H1 (cell line): Measurements from ENCODE around the gene ADAM12. TPM values are rescaled to one million over a fixed set of nuclear protein-coding genes. Genes with fewer than 3 reads are reported as not detected.

ENCODE experiments used
- CTCF ChIA-PET: fragments of 300-600 bp; sonication (Branson Sonifier 250); formaldehyde crosslinking; loops from one replicate; lab custom pipeline; 2021; ENCODE audit not compliant: partially characterized antibody; lab: Charles Lee
- POLR2A ChIA-PET: fragments of 300-600 bp; sonication (Branson Sonifier 250); formaldehyde crosslinking; loops from one replicate; lab custom pipeline; 2021; ENCODE audit warnings: inconsistent platforms; ENCODE audit not compliant: partially characterized antibody; lab: Charles Lee
- DNase-seq, 2 experiments: peaks; one replicate each; pipeline versions ENCODE4 v3.0.0 to v3.0.0-alpha.2; 2010 to 2022; ENCODE audit warnings: low spot score in 2 of 2, low read depth in 1 of 2, mixed read lengths in 1 of 2
- FAIRE-seq: peaks from 2 replicates; lab custom pipeline; 2011; peaks lifted over from hg19 to GRCh38; lab: Jason Lieb, UNC
- H2AFZ ChIP-seq: 2 replicates; pipeline ENCODE4 v1.8.1; 2012; ENCODE audit warnings: low read length, inconsistent platforms
- H2AK5ac ChIP-seq: 2 replicates; pipeline ENCODE4 v1.6.1; 2013; ENCODE audit warnings: low read depth, low read length
- H2BK120ac ChIP-seq: replicated peaks from 2 replicates; pipeline ENCODE3; 2013; ENCODE audit warnings: low read depth, low read length, inconsistent platforms
- H2BK12ac ChIP-seq: 2 replicates; pipeline ENCODE4 v1.6.1; 2013; ENCODE audit warnings: low read depth, low read length
- H2BK15ac ChIP-seq: 2 replicates; pipeline ENCODE4 v1.6.1; 2013; ENCODE audit warnings: low read length
- H2BK20ac ChIP-seq: 2 replicates; pipeline ENCODE4 v1.6.1; 2013; ENCODE audit warnings: low read length
- H2BK5ac ChIP-seq: 2 replicates; pipeline ENCODE4 v1.6.1; 2013; ENCODE audit warnings: low read depth, low read length
- H3K14ac ChIP-seq: 2 replicates; pipeline ENCODE4 v1.6.1; 2013; ENCODE audit warnings: inconsistent platforms; ENCODE audit not compliant: insufficient read length
- H3K18ac ChIP-seq: 2 replicates; pipeline ENCODE4 v1.6.1; 2013; ENCODE audit warnings: low read length; ENCODE audit errors: extremely low read depth
- H3K23ac ChIP-seq: 2 replicates; pipeline ENCODE4 v1.6.1; 2013; ENCODE audit warnings: inconsistent platforms; ENCODE audit not compliant: insufficient read length
- H3K23me2 ChIP-seq: 2 replicates; pipeline ENCODE4 v1.6.1; 2013; ENCODE audit warnings: low read depth, low read length
- H3K27ac ChIP-seq: 2 replicates; pipeline ENCODE4 v1.6.1; 2011; ENCODE audit warnings: low read depth, low read length, inconsistent platforms
- H3K27me3 ChIP-seq, 4 experiments: replicated peaks in 1 of 4; 1 replicate in 1 of 4; 2 replicates in 3 of 4; pipeline versions ENCODE4 v1.6.1 to v1.8.1; 2011 to 2013; ENCODE audit warnings: low read length in 3 of 4, mild to moderate bottlenecking in 3 of 4, inconsistent platforms in 2 of 4, mixed read lengths in 2 of 4, moderate library complexity in 1 of 4; ENCODE audit not compliant: control insufficient read depth in 3 of 4, insufficient read depth in 3 of 4; ENCODE audit errors: extremely low read depth in 1 of 4
- H3K36me3 ChIP-seq, 4 experiments: 2 replicates each; pipeline versions ENCODE4 v1.6.1 to v1.8.1; 2011 to 2013; ENCODE audit warnings: mild to moderate bottlenecking in 4 of 4, low read length in 3 of 4, moderate library complexity in 2 of 4, control low read depth in 1 of 4, inconsistent platforms in 1 of 4; ENCODE audit not compliant: insufficient read depth in 4 of 4, control insufficient read depth in 2 of 4
- H3K4ac ChIP-seq: replicated peaks from 2 replicates; pipeline ENCODE3; 2013; ENCODE audit warnings: low read length, low read depth, mixed read lengths, inconsistent platforms; ENCODE audit not compliant: insufficient read length
- H3K4me1 ChIP-seq, 4 experiments: replicated peaks in 1 of 4; 1 replicate in 1 of 4; 2 replicates in 3 of 4; pipeline versions ENCODE4 v1.6.1 to v1.8.1; 2011 to 2013; ENCODE audit warnings: low read length in 3 of 4, inconsistent platforms in 2 of 4, mixed read lengths in 1 of 4; ENCODE audit not compliant: insufficient read depth in 4 of 4, control insufficient read depth in 3 of 4
- H3K4me2 ChIP-seq, 2 experiments: 2 replicates each; pipeline versions ENCODE4 v1.6.1 to v1.8.1; 2011 to 2013; ENCODE audit warnings: low read depth in 2 of 2, low read length in 2 of 2, control low read depth in 1 of 2, inconsistent platforms in 1 of 2, mild to moderate bottlenecking in 1 of 2; ENCODE audit not compliant: insufficient read depth in 1 of 2
- H3K4me3 ChIP-seq, 4 experiments: fragments of 200-600, 300-600 bp in 1 of 4; sonication (generic), shearing (Covaris generic), sonication (Bioruptor Twin) in 1 of 4; 2 replicates each; pipeline versions ENCODE4 v1.5.1 to v1.8.1; 2011 to 2016; ENCODE audit warnings: low read length in 4 of 4, low read depth in 3 of 4, control low read depth in 2 of 4, inconsistent platforms in 2 of 4, mild to moderate bottlenecking in 2 of 4, mixed read lengths in 1 of 4, moderate library complexity in 1 of 4; ENCODE audit not compliant: insufficient read depth in 2 of 4; ENCODE audit errors: extremely low read depth in 1 of 4
- H3K56ac ChIP-seq: replicated peaks from 2 replicates; pipeline ENCODE3; 2013; ENCODE audit warnings: low read depth, mild to moderate bottlenecking, mixed read lengths, low read length, inconsistent platforms; ENCODE audit not compliant: insufficient read length
- H3K79me1 ChIP-seq: 2 replicates; pipeline ENCODE4 v1.6.1; 2013; ENCODE audit warnings: low read depth, low read length, control low read depth
- H3K79me2 ChIP-seq, 2 experiments: 2 replicates each; pipeline versions ENCODE4 v1.6.1 to v1.8.1; 2012 to 2013; ENCODE audit warnings: low read length in 2 of 2, mild to moderate bottlenecking in 2 of 2, inconsistent platforms in 1 of 2; ENCODE audit not compliant: insufficient read depth in 2 of 2, control insufficient read depth in 1 of 2
- H3K9ac ChIP-seq, 4 experiments: replicated peaks in 1 of 4; 1 replicate in 1 of 4; 2 replicates in 3 of 4; pipeline versions ENCODE4 v1.6.1 to v1.8.1; 2011 to 2013; ENCODE audit warnings: low read depth in 3 of 4, low read length in 3 of 4, control low read depth in 2 of 4, mild to moderate bottlenecking in 2 of 4, moderate library complexity in 2 of 4, inconsistent platforms in 1 of 4; ENCODE audit errors: extremely low read depth in 1 of 4
- H3K9me3 ChIP-seq, 2 experiments: 2 replicates each; pipeline versions ENCODE4 v1.6.1 to v1.8.1; 2012 to 2013; ENCODE audit warnings: mild to moderate bottlenecking in 2 of 2, moderate library complexity in 2 of 2, control low read depth in 1 of 2, inconsistent platforms in 1 of 2, low read depth in 1 of 2, low read length in 1 of 2, mixed read lengths in 1 of 2; ENCODE audit not compliant: insufficient read depth in 2 of 2
- H4K20me1 ChIP-seq, 2 experiments: replicated peaks in 1 of 2; 2 replicates each; pipeline versions ENCODE3 to v1.8.1; 2011 to 2013; ENCODE audit warnings: inconsistent platforms in 2 of 2, low read length in 2 of 2, mild to moderate bottlenecking in 1 of 2; ENCODE audit not compliant: insufficient read depth in 2 of 2, control insufficient read depth in 1 of 2
- H4K5ac ChIP-seq: 2 replicates; pipeline ENCODE4 v1.6.1; 2013; ENCODE audit warnings: low read length, low read depth, mixed read lengths, inconsistent platforms; ENCODE audit not compliant: insufficient read length
- H4K8ac ChIP-seq: 2 replicates; pipeline ENCODE4 v1.8.0; 2013; ENCODE audit warnings: mild to moderate bottlenecking, moderate library complexity, low read length, inconsistent platforms; ENCODE audit not compliant: insufficient read depth; ENCODE audit errors: extremely low read depth
- H4K91ac ChIP-seq: replicated peaks from 2 replicates; pipeline ENCODE3; 2013; ENCODE audit warnings: low read length, mixed read lengths, inconsistent platforms; ENCODE audit not compliant: insufficient read length
- E2F6 ChIP-seq: IDR thresholded peaks from 2 replicates; pipeline ENCODE4 v1.6.1; 2012; ENCODE audit warnings: inconsistent platforms
- EP300 ChIP-seq, 2 experiments: IDR thresholded peaks; 1 replicate in 1 of 2; 2 replicates in 1 of 2; pipeline ENCODE4 v1.6.1; 2011 to 2012; ENCODE audit warnings: low read depth in 2 of 2, low read length in 2 of 2, mild to moderate bottlenecking in 2 of 2, borderline replicate concordance in 1 of 2, inconsistent platforms in 1 of 2, moderate library complexity in 1 of 2
- FOSL1 ChIP-seq: IDR thresholded peaks from 2 replicates; pipeline ENCODE4 v1.6.1; 2011; ENCODE audit warnings: mild to moderate bottlenecking, low read depth, low read length, moderate library complexity; ENCODE audit not compliant: insufficient read depth
- KDM5A ChIP-seq: fragments of 200-600 bp; IDR thresholded peaks from 2 replicates; pipeline ENCODE4 v1.7.1; 2012; ENCODE audit warnings: mild to moderate bottlenecking, low read length, inconsistent platforms, mixed read lengths
- NANOG ChIP-seq: IDR thresholded peaks from 2 replicates; pipeline ENCODE4 v1.6.1; 2011; ENCODE audit warnings: low read length, low read depth, mild to moderate bottlenecking, inconsistent platforms; ENCODE audit not compliant: insufficient read depth, poor library complexity, severe bottlenecking
- WGBS, 2 experiments: shearing (Covaris generic) in 1 of 2; methylation state at CpG; one replicate each; pipeline versions ENCODE4 v1.1.6 to v1.1.7; 2013 to 2015; ENCODE audit warnings: low lambda C conversion rate in 2 of 2, mixed read lengths in 2 of 2, inconsistent platforms in 1 of 2, low coverage in 1 of 2, missing lambda C conversion rate in 1 of 2; ENCODE audit not compliant: insufficient replicate concordance in 2 of 2, insufficient coverage in 1 of 2, insufficient read length in 1 of 2; ENCODE audit errors: extremely low coverage in 1 of 2, missing lambda C conversion rate in 1 of 2; 5-methylcytosine and 5-hydroxymethylcytosine counted together
- polyA plus RNA-seq, 7 experiments: library from polyadenylated mRNA; depleted of rRNA in 3 of 7; stranded (reverse) in 5 of 7; unstranded in 2 of 7; fragments of >200 nt in 5 of 7; fragments of 200-250 nt in 2 of 7; gene quantifications; 1 replicate in 5 of 7; 2 replicates in 1 of 7; 4 replicates in 1 of 7; pipeline versions ENCODE4 v1.2.1 to v1.2.3, GENCODE V29; 2011 to 2013; ENCODE audit warnings: missing spikeins in 2 of 7, mixed read lengths in 2 of 7
- total RNA-seq: library from RNA; stranded (reverse); fragmentation: NEBNext Ultra II Directional; extraction: Animal tissue kit (Norgen Biotek cat#: 25700); gene quantifications from 2 replicates; pipeline ENCODE4 v1.2.1, GENCODE V29; 2021

ADAM12 gene
- total and polyA plus RNA-seq, 2 of the 8 experiments (the other 6 are each of a cell fraction or from before 2014, with no cell fraction given), result 0.07 to 0.17 TPM

GRCh38 chr10:126058104-126058503 lies 330.2 kb downstream of the ADAM12 start:
- Histone ChIP-seq H2BK15ac (no peak overlapping the region), H3K18ac (no peak overlapping the region), H3K4me2 (no peak overlapping the region)
- TF ChIP-seq FOSL1 (no peak), EP300 (IDR thresholded peaks at IDR 0.05; ENCODE audit: borderline replicate concordance in 1 of 2, low read depth in 2 of 2, low read length in 2 of 2) (no peak), KDM5A (no peak), NANOG (no peak), E2F6 (no peak)
- TF ChIP-seq, all 59 proteins: peak for 0
- FAIRE-seq (no peak), DNase-seq (peak in 1 of 2 experiments; percentile 41)
- Histone ChIP-seq H2BK12ac (no peak overlapping the region), H3K23ac (no peak overlapping the region), H2BK20ac (0 out of 2 replicates have a peak overlapping the region, but pooled peaks have one; percentile 21), H3K27me3 (no peaks in the 10 kb centered on the region), H3K27ac (no peak overlapping the region), H4K8ac (no peak overlapping the region), H3K79me2 (no peaks in the 10 kb centered on the region), H3K14ac (no peak overlapping the region), H2AFZ (no peak overlapping the region), H2BK120ac (no peak overlapping the region), H3K4me1 (peaks cover 0 to 2% (median 0%) of the 10 kb centered on the region in 4 experiments; a peak in 2 of 7 replicates), H3K23me2 (no peaks in the 10 kb centered on the region), H3K36me3 (no peaks in the 10 kb centered on the region), H4K20me1 (no peaks in the 10 kb centered on the region), H3K9me3 (no peaks in the 10 kb centered on the region), H3K4me3 (no peak overlapping the region), H3K56ac (no peak overlapping the region), H2AK5ac (no peak overlapping the region), H4K91ac (no peak overlapping the region), H3K9ac (no peak overlapping the region), H2BK5ac (no peak overlapping the region), H3K79me1 (no peaks in the 10 kb centered on the region), H3K4ac (no peak overlapping the region), H4K5ac (no peak overlapping the region)
- ChIA-PET POLR2A (no interaction called here), CTCF (interaction anchor here (0.8 to 1.1 kb wide), 2 partner anchors 12 to 33 kb away, joined by 3 read pairs; no protein-coding TSS in a partner anchor)
- 76% methylated on average over 6 of the region's 6 CpGs; no CpG with 5 or more reads in 1 of the 2 experiments for WGBS, 2 experiments
